Measurements from ENCODE around the gene PHLPP1.

PHLPP1 gene

DNA sequence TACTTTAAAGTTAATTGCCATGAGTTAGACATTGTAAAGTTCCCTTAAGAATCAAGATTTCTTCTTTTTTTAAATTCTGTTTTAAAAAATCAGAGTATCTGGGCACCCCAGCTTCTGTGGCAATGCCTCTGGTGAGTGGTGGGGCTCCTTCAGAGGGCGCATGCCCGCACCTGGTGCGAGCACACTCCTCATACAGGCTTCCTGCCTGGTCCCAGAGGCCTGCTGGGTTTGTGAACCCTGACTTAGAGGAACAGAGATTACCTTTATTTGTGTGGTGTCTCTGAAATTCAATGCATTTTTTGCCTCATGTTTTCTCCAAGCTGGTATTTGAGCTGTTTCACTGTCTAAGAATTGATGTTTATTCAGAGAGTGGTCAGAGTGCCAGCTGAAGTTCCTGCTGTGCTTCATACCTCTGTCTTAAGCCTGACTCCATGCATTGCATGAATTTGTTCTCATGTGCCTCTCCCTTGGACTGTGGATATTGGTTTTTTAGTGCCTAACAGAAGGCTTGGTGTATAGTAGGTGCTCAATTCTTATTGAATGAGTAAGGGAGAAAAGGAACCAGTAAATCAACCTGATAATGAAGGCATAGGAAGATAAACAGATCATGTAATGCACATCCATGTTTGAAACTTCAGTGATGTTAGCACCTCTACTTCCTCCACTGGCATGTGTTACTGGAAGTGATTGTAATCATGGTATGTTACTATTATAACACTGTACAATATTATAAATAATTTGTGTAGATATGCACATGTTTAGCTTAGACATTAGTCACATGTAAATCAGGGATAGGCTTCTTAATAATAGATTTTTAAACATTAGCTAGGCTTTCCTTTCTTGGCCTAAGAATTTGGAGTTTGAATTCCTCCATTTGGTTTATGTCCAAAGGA is 29.0 kb downstream of the PHLPP1 start:
- no peak for DNase-seq

DNA sequence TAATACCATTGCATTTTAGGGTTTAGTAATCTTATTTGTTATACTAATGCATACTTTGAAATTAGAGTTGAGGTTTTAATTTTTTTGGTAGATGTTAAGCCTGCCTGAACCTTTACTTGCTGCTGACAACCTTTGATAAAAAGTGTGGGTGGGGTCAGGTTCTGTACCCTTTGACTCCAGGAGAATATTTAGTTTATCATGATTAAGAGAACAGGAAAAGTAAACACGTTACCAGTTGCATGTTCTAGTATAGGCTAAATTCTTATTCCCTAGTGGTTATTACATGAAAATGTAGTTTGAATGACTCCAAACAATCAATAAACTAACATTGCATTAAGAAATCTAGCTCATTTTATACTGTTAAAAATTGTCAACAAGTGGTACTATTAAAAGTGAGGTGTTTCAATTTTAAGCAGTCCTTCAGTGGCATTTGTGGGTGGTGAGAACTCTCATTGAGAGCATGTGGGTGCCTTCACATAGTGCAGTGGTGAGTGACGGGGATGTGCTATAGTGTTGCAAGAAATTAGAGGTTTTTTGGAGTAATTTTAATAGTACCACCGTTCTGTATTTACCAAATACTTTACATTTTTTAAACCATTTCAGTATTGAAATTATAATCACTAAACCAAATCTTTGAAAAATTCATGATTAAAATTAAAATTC is 29.9 kb downstream of the PHLPP1 start:
- no peak for DNase-seq

DNA sequence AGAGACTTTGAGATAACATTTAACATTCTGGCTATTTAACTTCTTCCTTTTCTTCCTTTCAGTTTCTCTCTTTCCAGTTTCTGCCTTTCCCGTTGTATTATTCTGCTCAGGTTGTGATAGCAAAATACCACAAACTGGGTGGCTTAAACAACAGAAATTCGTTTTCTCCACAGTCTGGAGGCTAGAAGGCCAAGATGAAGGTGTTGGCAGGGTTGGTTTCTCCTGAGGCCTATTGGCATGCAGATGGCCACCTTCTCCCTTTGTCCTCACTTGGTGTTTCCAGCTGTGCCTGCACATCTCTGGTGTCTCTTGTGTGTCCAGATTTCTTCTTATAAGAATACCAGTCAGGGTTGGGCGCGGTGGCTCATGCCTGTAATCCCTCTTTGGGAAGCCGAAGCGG is 34.0 kb downstream of the PHLPP1 start:
- no peak for DNase-seq

DNA sequence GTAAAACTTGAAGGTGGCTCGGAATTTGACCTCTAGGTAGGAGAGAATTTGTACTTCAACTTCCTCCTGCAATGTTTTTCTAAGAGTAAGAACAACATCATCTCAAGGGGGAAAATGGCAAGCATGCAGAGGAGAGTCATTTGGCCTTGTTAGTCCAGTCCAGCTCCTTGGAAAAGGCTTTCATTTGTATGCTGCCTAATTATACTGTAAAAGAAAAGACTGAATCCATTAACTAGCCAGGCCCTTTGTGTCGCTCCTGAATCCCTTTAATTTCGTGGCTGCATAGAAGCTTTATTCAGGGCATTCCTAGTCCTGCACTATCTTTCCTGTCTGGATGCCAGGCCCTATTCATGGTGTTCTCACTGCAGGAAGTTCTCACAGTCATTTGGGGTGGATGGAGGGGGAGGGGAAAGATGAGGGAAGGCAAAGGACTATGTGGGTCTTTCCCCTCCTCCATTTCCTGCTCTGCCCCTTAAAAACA is 36.0 kb downstream of the PHLPP1 start:
- DNase-seq = peak; percentile 33

DNA sequence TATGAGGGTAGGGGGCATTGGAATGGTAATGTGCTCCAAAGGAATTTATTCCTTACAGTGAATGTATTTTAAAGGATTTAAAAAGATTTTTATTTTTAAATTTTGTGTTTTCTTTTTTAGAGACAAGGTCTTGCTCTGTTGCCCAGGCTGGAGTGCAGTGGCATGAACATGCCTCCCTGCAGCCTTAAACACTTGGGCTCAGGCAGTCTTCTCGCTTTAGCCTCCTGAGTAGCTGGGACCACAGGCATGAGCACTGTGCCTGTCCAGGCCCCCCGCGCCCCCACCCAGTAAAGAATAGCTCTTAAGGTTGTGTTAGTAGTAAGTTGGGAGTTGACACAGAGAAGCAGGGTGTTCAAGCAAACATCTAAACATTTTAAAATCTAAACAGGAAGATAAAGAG is 36.6 kb downstream of the PHLPP1 start:
- DNase-seq = no peak

DNA sequence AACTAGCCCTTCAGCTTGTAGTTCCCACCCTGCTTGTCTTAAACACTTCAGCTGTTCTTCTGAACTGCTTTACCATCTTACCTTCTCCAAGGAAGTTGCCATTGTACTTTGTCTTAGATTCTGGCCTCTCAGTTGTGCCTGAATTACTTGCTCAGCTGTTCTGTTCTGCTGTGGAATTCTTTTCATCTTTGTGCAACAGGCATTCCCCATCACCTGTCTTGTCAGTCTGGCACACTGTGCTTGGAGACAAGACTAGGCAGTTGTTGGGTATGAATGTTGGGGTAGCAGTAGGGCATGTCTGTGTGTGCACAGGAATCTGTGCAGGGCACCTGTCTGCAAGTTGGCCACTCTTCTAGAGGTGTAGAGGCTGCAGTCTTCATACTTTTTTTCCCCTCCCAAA is 38.7 kb downstream of the PHLPP1 start:
- no peak for DNase-seq

DNA sequence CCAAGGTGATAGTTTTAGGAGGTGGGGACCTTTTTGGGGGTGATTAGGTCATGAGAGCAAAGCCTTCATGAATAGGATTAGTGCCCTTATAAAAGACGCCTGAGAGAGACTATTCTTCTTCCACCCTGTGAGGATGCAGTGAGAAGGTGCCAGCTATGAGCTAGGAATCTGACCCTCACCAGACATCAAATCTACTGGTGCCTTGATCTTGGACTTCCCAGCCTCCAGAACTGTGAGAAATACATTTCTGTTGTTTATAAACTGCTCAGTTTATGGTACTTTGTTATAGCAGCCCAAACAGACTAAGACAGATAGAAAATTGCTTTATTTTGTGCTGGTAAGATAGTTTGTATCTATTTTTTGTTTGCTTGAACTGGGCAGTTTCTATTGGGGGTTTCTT is 40.1 kb downstream of the PHLPP1 start:
- no peak for DNase-seq

DNA sequence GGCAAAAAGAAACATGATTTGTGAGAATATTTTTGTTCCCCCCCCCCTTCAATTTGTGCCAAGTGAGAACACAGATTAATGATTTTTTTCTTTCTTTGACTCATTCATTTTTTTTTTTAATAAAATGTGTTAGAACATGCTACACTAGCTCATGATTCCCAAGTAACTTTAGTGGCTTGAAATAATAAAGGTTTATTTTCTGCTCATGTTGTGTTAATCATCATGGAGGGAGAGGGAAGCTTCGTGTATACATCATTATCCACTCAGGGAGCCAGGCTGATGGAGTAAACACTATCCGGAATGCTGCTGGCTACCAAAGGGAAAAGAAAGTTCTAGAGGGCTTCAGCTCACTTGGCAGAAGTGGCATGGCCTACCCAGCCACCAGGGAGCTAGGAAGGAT is 40.6 kb downstream of the PHLPP1 start:
- no peak for DNase-seq

DNA sequence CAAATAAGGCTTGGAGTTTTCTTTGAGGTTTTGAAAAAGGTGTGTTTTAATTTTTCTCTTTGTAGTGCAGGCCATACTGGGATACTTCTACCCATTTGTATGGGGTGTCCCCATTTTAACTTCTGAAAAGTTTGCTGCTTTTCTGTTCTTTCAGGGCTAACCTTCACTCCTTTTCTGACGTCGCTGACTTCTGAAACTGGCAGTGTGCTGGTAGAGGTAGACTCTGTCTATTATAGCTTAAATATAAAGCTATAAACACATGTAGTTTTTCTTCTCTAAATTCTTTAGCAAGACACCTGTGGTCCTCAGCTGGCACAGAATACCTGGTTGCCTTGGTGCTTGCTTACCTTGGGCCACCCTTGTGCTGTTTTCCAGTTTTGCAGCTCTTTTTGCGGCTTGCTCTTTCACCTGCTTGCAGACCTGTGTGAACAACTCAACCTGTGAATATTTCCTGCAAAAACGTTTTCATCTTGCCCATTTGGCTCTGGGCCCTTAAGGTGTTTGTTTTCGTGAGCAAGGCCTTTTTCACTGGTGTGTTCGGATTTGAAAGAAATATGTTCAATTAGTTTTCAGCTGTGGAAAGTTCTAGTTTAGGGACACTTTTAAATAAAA is 42.2 kb downstream of the PHLPP1 start:
- DNase-seq = no peak

DNA sequence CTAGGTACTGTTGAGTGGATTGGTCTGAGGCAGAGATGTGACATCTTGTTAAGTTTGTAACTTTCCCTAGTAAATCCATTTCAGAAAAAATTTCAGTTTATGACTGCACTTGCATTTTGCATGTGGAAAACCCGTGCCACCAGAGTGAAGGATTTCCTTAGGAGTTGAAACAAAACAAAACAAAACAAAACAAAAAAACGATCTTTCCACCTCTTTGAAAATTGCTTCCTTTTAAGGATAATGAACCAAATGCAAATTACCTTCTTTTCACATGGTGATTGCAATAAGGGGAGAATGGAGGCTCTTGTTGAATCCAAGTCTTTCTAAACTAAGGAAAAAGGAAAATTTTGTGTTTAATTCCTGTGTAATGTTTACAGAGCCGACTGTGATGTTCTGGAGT is 43.2 kb downstream of the PHLPP1 start:
- no peak for DNase-seq

DNA sequence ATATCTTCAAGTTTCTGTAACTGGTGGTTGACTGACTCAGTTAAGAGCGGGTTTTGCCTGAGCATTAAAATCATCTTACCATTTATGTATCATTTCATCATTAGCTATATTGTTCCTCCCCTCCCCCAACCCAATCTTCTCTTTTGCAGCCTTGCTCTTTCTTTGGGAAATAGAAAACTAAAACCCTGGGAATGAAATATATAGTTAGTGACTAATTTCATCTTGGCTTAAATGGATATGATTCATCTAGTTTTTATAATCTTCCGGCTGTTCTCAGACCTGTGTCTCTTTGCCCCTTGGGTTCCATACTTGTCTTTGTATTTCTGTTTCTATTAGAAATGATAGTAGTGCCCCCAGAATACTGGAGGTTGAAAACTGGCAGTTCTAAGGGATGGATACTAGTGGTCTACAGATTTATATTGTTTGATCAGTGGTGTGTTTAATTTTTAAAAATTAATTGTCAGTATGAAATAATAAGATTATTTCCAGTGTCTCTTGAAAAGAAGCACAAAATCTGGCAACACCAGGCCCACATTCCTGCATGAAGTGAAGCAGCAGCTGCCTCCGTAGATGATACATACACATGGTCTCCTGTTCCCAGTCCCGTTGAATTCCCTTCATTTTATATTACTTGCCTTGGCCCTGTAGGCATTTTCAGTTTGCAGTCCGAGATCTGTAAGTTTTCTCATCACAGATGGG is 44.5 kb downstream of the PHLPP1 start:
- no peak for DNase-seq

DNA sequence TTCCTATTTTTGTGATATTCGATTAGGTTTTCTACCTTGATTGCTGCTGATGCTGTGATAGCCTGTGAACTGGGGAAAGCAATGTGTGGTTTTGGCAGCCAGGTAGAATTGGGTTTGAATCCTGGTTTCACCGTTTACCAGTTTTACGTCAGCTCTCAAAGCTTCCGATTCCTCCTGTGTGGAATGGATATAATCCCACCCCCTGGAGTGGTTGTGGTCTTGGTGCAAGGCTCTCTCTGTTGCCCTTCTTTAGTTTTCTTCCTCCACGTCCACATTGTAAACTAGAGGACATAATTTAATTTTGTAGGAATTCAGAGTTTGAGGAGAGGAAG is 45.0 kb downstream of the PHLPP1 start:
- no peak for DNase-seq

DNA sequence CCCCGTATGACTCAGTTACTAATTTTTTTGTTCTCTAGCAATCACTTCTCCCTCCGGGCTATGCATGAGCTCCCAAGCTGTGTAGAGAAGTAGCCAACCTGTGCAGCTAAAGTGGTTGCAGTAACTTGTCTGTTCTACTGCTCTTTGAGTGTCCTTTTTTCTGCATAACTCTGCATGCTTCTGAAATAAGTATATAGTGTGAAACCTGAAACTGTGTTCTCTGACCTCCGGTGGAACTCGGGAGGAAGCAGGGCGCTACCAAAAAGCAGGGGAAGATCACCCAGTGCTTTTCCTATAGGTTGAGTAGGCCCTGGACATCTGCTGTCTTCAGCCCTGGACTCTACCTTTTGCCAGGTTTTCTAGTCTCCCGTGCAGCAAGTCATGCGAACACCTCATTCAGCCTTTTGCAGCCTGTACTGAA is 47.8 kb downstream of the PHLPP1 start:
- no peak for DNase-seq

DNA sequence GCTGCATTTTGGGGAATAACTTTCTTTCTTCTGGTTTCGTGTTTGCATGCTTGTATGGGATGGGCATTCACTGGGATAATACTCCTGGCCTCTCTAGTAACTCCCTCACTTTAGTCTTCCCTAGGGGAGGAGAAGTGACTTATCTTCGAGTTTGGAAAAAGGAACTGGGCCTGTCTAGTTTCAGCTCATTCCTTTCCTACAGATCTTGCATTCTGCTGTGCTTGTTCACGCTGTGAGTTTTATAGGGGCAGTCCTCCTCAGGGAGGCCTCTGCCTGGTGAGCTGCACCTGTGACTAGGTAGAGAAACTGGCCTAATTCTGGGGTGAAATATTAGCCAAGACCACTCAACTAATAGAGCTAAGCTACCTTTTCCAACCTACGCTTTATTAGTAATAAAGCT is 50.9 kb downstream of the PHLPP1 start:
- DNase-seq = no peak

DNA sequence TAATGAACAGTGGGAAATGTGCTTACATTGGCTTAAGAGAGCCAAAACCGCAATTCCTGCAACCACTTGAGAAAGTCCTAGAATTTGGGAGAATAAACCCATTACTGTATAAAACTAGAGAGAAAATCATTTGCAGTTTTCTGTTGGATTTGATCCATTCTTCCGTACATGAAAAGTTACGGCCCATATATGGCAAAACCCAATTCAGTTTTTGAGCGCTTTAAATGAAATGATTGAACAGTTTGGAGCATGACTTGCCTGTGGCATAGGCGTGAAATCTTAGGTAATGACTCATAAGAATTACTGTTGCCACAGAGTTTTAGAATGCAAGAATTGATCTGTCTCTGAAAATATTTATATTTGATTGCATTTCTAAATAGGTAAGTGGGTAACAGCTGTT is 52.0 kb downstream of the PHLPP1 start:
- no peak for DNase-seq

DNA sequence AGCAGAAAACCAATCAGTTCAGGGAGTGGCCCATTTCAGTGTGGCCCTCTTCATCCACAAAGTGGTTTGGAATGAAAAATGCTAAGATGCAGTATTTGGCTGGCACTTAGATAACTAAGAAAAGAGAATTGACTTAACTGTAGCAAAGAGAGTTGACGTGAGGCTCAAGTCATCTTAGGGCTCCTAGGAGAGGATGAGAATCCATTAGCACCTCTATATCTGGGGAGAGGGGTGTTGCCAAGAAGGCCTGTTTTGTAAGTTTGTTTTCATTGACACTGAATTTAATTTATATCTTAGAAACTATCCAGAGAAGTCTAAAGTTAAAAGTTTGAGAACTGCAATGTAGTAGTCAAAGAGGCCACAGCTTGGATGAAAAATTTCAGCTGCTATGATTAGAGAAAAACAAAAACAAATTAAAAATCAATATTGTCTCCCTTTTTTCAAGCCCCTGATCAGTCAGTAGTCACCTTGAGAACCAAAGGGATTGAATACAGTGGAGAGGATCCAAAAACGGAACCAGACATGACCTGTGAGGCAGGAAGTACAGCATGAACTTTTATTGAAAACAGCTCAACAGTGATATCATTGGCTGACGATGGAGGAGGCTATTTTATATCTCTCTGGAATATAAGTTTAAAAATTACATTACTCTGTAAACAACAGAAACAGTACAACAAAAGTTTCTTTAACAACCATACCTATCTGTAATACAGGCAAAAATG is 52.7 kb downstream of the PHLPP1 start:
- no peak for DNase-seq

DNA sequence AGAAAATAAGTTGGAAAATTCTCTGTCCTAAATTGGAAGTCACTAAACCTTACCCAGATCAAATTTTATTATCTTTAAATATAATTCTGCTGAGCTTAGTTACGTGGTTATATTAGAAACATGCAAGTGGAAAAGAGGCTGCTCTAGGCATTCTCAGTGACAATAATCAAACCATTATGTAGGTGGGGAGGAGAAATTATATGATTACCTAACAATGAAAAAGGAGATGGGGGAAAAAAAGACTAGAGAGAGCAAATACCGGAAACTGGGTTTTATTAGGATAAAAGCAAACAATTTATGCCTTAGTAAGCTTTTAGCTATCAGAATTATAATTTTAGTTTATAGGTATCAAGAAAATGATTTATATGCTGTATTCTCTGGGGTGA is 53.2 kb downstream of the PHLPP1 start:
- no peak for DNase-seq

DNA sequence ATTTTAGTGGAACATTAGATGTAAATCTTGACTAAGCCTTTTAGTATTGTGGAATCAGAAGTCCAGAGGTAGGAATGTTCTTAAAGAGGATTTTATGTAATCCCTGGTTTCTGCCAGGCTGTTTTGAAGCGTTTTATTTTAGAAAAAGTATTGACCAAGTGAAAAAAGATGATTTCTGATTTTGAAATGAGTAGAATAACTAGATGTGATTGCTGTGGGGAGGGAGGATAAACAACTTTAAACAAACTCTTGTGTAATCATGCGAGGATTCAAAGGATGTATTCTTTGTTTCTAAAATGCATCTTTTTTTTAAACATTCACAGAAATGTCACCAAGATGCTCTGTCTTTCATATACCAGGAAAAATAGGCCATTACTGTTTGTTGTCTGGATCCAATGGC is 53.9 kb downstream of the PHLPP1 start:
- no peak for DNase-seq

DNA sequence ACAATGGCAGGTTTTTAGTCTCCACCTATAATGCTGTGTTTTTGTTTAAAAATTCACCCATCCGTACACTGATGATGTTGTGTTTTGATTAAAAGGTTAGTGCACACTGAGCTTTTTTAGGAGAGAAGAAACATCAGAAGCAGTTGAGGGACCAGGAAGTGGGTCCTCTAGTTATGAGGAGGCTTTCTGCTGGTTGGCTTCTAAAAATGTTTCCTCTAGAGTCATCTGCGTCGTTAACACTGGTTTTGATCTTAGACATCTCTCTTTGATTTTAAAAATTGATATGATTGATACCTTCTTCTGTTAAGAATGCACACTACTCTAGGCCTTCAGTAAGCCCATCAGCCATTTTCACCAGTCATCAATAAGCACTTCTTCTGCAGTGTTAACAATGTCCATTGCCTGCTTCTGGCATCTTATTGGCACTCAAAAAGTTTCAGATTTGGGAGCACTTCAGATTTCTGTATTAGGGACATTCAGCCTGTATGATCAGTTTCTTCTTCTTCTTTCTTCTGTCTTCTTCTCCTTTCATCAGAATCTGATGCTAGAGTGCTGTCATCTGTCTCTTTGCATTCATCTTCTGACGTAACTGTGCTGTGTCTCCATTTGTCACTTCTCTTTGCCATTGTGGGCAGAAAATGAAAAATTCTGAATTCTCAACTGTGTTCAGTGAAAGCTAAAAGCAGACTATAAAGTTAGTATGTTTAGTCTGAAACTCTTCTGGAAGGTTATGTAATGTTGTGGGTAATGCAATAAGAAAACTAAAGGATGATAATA is 56.3 kb downstream of the PHLPP1 start:
- DNase-seq = no peak

DNA sequence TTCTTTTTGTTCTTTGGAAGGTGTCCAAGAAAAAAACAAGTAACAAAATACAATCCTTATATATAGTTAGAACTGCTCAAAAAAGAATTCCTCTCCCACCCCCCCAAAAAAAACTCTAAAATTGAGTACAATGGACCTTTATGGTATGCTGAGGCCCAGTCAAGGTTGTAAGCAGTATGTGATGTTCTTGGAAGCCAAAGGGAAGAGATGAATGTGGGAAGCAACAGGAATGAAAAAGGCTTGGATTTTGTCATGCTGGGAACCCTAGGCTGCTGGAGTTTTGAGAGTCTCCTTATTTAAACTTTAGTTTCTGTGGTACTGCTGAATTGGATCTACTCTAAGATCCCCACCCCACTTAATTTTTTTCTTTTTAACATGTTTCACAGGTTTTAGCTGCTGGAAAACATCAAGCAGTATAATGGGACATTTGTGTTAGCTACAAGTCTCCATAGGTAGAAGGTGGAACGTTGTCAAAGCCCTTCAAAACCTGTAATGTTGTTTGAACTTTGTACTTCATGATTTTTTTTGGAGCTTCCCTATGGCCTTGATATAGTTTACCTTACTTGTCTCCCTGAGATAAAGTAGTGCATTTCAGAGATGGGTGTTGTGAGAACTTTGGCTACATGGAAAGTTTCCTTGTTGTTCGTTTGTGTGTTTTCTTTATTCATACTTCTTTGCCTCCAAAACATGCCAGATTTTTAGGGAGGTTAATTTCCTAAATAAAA is 57.7 kb downstream of the PHLPP1 start:
- DNase-seq = no peak

DNA sequence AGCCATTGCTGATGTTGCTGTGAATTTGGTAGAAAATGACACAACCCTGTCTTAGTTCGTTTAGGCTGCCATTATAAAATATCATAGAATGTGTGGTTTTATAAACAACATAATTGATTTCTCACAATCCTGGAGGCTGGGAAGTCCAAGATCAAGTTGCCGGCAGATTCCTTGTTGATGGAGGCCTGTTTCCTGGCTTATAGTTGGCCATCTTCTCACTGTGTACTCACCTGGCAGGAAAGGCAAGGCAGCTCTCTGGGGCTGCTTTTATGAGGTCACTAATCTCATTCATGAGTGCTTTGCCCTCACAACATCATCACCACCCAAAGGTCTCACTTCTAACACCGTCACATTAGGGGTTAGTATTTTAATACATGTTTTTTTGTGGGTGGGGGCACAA is 58.4 kb downstream of the PHLPP1 start:
- DNase-seq = no peak
